NB4 (cell line): ENCODE results near the gene PPAT.

Source experiments
- MYC ChIP-seq: IDR thresholded peaks from 2 replicates; pipeline ENCODE4 v1.6.1; 2011; ENCODE audit warnings: low read depth, low read length
- POLR2A ChIP-seq: IDR thresholded peaks from 2 replicates; pipeline ENCODE4 v1.6.1; 2011; ENCODE audit warnings: mild to moderate bottlenecking; ENCODE audit not compliant: insufficient read length; ENCODE audit errors: extremely low read depth
- TF ChIP-seq, protein P1 (sequence below): IDR thresholded peaks from one replicate; pipeline ENCODE4 v1.5.1; 2012; ENCODE audit warnings: low read depth, low read length
- TF ChIP-seq, protein P2 (sequence below): IDR thresholded peaks from 2 replicates; pipeline ENCODE4 v1.6.1; 2011; ENCODE audit warnings: low read depth, low read length

DNA sequence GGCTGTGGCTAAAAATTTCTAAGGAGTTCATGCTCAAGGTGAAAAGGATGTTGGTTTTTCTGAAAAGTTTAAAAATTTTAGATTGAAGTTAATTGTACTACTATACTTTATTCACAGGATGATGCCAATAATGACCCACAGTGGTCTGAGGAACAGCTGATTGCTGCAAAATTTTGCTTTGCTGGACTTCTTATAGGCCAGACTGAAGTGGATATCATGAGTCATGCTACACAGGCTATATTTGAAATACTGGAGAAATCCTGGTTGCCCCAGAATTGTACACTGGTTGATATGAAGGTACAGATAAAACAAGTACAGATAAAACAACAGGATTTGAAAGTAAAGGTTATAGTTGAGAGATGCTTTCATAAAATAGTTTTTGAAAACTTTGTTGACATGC, 12.9 kb upstream of the PPAT start:
- TF ChIP-seq, protein P1, sequence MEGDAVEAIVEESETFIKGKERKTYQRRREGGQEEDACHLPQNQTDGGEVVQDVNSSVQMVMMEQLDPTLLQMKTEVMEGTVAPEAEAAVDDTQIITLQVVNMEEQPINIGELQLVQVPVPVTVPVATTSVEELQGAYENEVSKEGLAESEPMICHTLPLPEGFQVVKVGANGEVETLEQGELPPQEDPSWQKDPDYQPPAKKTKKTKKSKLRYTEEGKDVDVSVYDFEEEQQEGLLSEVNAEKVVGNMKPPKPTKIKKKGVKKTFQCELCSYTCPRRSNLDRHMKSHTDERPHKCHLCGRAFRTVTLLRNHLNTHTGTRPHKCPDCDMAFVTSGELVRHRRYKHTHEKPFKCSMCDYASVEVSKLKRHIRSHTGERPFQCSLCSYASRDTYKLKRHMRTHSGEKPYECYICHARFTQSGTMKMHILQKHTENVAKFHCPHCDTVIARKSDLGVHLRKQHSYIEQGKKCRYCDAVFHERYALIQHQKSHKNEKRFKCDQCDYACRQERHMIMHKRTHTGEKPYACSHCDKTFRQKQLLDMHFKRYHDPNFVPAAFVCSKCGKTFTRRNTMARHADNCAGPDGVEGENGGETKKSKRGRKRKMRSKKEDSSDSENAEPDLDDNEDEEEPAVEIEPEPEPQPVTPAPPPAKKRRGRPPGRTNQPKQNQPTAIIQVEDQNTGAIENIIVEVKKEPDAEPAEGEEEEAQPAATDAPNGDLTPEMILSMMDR, result no peak
- TF ChIP-seq POLR2A, result no peak
- TF ChIP-seq, protein P2, sequence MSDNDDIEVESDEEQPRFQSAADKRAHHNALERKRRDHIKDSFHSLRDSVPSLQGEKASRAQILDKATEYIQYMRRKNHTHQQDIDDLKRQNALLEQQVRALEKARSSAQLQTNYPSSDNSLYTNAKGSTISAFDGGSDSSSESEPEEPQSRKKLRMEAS, result no peak
- no peak for TF ChIP-seq MYC
